Measurements from ENCODE around the gene NAV1.

DNA sequence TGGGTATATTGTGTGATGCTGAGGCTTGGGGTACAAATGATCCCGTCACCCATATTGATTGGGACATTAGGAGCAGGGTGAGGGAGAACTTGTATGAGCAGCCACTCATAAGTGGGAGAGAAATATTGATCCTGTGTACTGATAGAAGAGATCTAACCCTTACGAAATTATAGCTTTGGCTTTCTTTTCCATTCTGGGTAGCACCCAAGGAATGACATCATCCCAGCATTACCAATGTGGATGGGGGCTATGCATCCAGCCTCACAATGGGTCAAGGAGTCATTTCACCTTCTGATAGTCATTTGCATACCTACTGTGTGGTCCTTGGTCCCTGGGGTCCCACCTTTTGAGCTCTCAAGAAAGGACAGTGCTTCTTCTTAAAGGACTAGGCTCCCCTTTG lies 1.9 kb upstream of the NAV1 start:
- TF ChIP-seq, protein P1, sequence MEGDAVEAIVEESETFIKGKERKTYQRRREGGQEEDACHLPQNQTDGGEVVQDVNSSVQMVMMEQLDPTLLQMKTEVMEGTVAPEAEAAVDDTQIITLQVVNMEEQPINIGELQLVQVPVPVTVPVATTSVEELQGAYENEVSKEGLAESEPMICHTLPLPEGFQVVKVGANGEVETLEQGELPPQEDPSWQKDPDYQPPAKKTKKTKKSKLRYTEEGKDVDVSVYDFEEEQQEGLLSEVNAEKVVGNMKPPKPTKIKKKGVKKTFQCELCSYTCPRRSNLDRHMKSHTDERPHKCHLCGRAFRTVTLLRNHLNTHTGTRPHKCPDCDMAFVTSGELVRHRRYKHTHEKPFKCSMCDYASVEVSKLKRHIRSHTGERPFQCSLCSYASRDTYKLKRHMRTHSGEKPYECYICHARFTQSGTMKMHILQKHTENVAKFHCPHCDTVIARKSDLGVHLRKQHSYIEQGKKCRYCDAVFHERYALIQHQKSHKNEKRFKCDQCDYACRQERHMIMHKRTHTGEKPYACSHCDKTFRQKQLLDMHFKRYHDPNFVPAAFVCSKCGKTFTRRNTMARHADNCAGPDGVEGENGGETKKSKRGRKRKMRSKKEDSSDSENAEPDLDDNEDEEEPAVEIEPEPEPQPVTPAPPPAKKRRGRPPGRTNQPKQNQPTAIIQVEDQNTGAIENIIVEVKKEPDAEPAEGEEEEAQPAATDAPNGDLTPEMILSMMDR (optimal IDR thresholded peaks at IDR 0.05 in 1 of 3, IDR thresholded peaks at IDR 0.05 in 1 of 3, conservative IDR thresholded peaks at IDR 0.05 in 1 of 3; ENCODE audit: extremely low read depth in 1 of 3, insufficient read depth in 2 of 3, low read length in 3 of 3) = no peak
- no peak for TF ChIP-seq EZH2 (IDR thresholded peaks at IDR 0.05; ENCODE audit: low read length)
